HAP-1 (cell line): Measurements from ENCODE around the gene NDUFAF8.
"Not testable (repeated sequence)": the region's sequence is repeated elsewhere in the genome, so short reads cannot be mapped to it uniquely, and the experiment has no call there.

ENCODE experiments used
- DNase-seq, 2 experiments: peaks; one replicate each; pipeline ENCODE4 v3.0.0-alpha.2; 2016 to 2020; ENCODE audit warnings: low spot score in 2 of 2
- H3K27me3 ChIP-seq: fragments of 250-450 bp; sonication (Bioruptor Pico); 2 replicates; pipeline ENCODE4 v1.5.1; 2020; ENCODE audit warnings: low read depth, mild to moderate bottlenecking, moderate library complexity
- H3K36me3 ChIP-seq: fragments of 250-450 bp; sonication (Bioruptor Pico); replicated peaks from 2 replicates; pipeline ENCODE4 v1.5.1; 2020; ENCODE audit warnings: mild to moderate bottlenecking
- H3K4me1 ChIP-seq: fragments of 250-450 bp; sonication (Bioruptor Pico); 2 replicates; pipeline ENCODE4 v1.5.1; 2020; ENCODE audit warnings: mild to moderate bottlenecking
- H3K4me3 ChIP-seq: fragments of 250-450 bp; sonication (Bioruptor Pico); 2 replicates; pipeline ENCODE4 v1.5.1; 2020; ENCODE audit warnings: mild to moderate bottlenecking, moderate library complexity
- H3K9me3 ChIP-seq: fragments of 250-450 bp; sonication (Bioruptor Pico); 2 replicates; pipeline ENCODE4 v1.5.1; 2020; ENCODE audit warnings: mild to moderate bottlenecking, moderate library complexity
- in situ Hi-C: fragments of 300-500 bp; cut with MboI; formaldehyde crosslinking; loops from 3 replicates; pipeline ENCODE4 v1.14.3; 2020; ENCODE audit warnings: low sequenced_read_pairs, inconsistent platforms, mixed read lengths

The NDUFAF8 gene

DNA sequence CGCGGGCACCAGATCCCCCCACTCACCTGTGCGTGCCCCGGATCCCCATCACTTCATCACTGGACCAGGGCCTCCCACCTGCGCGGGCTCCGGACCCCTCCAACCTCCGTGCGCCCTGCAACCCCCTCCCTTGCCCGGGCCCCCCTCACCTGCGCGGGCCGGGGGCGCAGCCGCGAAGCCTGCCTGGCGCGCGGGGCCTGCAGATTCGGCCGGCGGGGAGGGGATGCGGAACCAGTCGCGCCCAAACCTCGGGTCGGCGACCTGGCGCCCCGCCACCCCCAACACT is 16.6 kb upstream of the NDUFAF8 start:
- Histone ChIP-seq H3K4me3 (peak overlapping the region; percentile 55), H3K36me3 (no peaks in the 10 kb centered on the region; the same call in 1 of the 2 replicates), H3K27me3 (no peaks in the 10 kb centered on the region), H3K4me1 (peaks cover 6% of the 10 kb centered on the region), H3K9me3 (peaks cover 2% of the 10 kb centered on the region; the same call in 1 of the 2 replicates)
- in situ Hi-C loops, result no loop called here
- no peak for DNase-seq

DNA sequence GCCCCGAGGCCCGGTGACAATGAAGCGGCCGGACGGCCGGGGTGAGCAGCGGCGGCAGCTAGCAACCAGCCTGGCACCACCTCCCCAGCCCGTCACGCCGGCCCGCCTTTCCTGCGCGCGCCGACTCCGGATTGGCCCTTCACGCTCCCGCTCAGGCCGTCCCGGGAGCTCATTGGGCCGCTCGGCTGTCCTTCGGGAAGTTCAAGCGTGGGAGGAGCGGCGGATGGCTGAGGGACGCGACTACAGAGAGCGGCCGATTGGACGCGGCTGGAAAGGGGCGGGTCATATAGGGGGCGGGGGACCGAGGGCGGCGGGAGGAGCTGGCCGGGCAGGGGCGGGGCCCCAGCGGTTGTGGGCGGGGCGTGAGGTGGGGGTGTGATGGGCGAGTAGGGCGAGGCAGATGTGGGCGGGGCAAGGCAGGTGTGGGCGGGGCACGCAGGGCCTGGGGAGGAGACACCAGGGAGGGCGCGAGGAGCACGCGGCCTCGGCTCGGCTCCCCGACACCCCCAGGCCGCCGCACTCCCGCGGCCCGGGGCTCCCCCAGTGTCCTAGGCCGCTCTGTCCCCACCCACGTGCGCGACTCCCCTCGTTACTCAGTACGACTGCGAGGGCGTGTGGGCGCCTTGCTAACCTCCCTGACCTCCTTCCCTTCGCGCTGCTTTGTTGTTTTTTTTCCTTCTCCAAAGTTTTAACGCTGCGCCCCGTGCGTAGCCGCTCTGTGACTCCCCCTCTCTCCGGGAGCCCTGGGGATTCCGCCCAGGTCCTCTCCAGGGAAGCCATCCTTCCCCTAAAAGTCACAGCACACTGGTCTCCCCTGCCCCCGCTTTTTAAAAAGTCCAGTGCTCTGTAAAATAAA is 16.0 kb upstream of the NDUFAF8 start, which contains the start of gene CEP131:
TSS of gene CEP131 (minus strand) at position 60 of the 856 bp plus-strand sequence. CDS start 2,909 bp downstream, outside the sequence.
- Histone ChIP-seq H3K4me1 (peaks cover 6% of the 10 kb centered on the region), H3K4me3 (peak within 1 kb of the TSS; percentile 55), H3K27me3 (no peaks in the 10 kb centered on the region), H3K36me3 (no peaks in the 10 kb centered on the region; the same call in 1 of the 2 replicates), H3K9me3 (peaks cover 2% of the 10 kb centered on the region; the same call in 1 of the 2 replicates)
- peak; percentile 94 to 100 for DNase-seq
- in situ Hi-C loops, result no loop called here

DNA sequence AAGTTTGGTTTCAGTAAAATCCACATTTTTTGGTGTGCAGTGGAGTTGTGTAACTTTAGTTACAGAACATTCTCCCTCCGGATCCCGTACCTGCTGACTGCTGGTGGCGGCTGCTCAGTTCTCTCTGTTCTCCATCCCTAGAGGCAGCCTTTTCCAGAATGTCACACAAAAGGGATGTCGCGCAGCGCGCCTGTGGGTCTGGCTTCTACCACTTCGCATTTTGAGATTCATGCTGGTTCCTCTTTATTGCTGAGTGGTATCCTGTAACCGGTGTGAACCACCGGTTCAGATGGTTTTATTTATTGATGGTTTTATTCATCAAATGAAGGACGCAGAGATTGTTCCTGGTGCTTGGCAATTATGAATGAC is 15.4 kb upstream of the NDUFAF8 start:
- peaks cover 2% of the 10 kb centered on the region; the same call in 1 of the 2 replicates for H3K9me3 ChIP-seq
- no peaks in the 10 kb centered on the region; the same call in 1 of the 2 replicates for H3K36me3 ChIP-seq
- H3K27me3 ChIP-seq, result no peaks in the 10 kb centered on the region
- H3K4me3 ChIP-seq, result no peak overlapping the region
- in situ Hi-C loops, result no loop called here
- H3K4me1 ChIP-seq, result peaks cover 6% of the 10 kb centered on the region
- no peak for DNase-seq

DNA sequence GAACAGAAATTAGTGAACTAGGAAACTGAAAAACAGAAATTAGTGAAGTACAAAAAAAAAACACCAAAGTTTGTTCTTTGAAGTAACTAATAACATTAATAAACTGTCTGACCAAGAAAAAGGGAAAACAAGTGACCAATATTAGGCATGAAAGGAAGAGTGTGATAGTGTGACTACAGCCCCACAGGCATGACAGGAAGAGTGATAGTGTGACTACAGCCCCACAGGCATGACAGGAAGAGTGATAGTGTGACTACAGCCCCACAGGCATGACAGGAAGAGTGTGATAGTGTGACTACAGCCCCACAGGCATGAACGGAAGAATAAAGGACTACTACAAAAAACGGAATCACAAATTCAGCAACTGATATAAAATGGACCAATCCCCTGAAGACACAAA is 11.5 kb upstream of the NDUFAF8 start:
- DNase-seq, in situ Hi-C loops, H3K9me3 ChIP-seq, H3K4me3 ChIP-seq, H3K36me3 ChIP-seq, H3K4me1 ChIP-seq, H3K27me3 ChIP-seq: not testable (repeated sequence)

DNA sequence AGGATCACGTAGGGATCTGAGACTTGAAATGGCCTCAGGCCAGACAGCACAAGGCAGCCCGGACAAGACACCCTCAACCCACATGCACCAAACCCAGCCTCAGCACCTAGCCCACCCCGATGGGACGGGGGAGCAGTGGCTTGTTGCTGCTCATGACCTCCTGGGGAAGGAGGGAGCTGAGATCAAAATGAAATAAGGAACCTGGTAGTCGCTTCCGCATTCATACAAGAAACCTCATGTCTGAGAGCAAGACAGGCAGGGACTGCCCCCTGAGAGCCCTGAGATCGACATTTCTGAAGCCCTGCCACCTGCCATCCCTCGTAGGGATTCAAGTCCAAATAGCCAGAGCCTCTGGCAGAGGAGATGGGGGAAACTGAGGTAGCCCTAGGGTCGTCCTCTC is 10.7 kb upstream of the NDUFAF8 start:
- in situ Hi-C loops, result no loop called here
- DNase-seq, result no peak
- Histone ChIP-seq H3K36me3 (peaks cover 7% of the 10 kb centered on the region), H3K4me1 (peaks cover 3% of the 10 kb centered on the region), H3K27me3 (no peaks in the 10 kb centered on the region), H3K4me3 (no peak overlapping the region), H3K9me3 (peaks cover 2% of the 10 kb centered on the region; the same call in 1 of the 2 replicates)

DNA sequence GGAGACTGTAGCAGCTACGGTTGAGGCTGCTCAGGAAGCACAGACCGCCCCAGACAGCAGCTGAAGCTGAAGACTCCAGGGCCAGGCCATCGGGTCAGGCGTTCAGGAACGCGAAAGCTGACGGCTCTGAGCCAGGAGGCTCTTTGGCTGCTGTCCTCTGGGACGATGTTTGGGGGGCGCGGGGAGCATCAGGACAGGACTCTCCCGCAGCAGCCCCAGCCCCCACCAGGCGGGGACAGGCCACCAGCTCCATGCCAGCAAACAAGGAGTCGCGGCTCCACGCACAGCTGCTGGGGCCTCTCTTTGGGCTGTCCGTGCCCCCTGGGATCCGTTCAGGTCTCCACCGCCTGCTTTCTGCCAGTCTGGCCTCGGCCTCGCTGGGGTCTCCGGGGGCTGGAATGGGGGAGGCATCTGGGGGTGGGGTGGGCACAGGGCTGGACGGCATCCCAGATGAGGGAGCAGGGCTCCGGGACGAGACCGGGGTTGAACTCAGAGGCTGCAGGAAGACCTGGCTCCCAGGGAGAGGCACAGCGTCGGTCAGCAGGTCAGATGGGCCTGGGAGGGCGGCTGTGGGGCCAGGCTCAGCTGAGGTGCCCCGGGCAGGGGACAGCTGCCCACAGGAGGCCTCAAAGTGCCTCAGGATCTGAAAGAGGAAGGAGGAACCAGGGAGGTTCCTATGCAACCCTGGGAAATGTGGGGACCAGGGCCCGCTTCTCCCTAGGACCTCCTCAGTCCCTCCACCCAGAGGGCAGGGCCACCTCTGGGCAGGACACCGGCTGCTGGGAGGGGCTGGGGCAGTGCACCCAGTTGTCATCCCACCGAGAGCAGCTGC is 10.1 kb upstream of the NDUFAF8 start:
- Histone ChIP-seq H3K4me1 (no peaks in the 10 kb centered on the region), H3K36me3 (peaks cover 7% of the 10 kb centered on the region), H3K9me3 (peaks cover 2% of the 10 kb centered on the region; the same call in 1 of the 2 replicates), H3K4me3 (no peak overlapping the region), H3K27me3 (no peaks in the 10 kb centered on the region)
- DNase-seq, result no peak
- in situ Hi-C loops, result no loop called here

DNA sequence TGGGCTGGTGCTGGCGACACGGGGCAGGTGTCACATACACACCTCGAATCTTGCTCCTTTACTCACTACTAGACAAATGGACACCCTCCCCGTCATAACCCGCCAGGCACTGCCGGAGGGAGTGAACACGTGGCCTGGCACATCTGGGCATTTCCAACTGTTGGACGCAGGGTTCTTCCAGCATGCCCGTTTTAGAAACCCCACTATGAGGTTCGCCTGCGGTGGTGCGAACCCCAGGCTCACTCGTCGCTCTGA is 9.5 kb upstream of the NDUFAF8 start:
- in situ Hi-C loops, result no loop called here
- Histone ChIP-seq H3K36me3 (peaks cover 7% of the 10 kb centered on the region), H3K9me3 (peaks cover 2% of the 10 kb centered on the region; the same call in 1 of the 2 replicates), H3K4me3 (no peak overlapping the region), H3K27me3 (no peaks in the 10 kb centered on the region), H3K4me1 (no peaks in the 10 kb centered on the region)
- DNase-seq, result no peak

DNA sequence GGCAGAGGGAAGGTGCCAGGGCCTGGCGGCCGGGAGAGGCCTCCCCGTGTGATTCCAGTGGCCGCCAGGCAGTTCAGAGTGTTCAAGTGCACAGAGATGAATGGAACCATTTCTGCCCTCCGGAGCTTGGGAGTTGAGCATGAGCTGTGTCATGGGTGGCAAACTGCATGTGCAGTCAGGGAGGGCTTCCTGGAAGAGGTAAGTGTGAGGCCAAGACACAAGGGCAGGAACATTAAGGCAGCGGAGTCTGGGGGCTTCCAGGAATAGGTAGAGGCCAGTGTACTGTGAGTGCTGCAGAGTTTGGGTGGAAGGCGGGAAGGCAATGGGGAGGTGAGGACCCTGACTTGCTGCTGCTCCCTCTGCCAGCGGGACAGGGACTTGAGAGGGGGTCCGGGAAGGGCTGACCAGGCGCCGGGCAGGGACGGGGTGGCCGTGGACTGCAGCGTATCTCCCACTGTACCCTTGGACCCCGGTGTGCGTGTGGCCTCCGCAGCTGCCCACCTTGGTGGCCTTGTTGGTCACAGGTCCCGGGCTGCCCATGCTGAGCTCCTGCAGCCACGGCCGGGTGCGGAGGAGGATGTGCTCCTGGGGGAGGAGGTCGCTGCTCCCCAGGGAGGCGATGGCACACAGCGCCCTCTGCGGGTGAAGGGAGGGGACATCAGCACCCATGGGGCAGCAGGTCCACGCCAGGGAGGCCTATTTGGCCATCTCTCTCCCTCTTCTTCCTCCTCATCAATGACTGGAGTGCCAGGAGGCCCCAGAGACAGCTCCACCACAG is 8.9 kb upstream of the NDUFAF8 start:
- in situ Hi-C loops, result no loop called here
- H3K4me3 ChIP-seq, result no peak overlapping the region
- peak in 1 of 2 experiments; percentile 70 for DNase-seq
- H3K27me3 ChIP-seq, result no peaks in the 10 kb centered on the region
- H3K9me3 ChIP-seq, result peaks cover 2% of the 10 kb centered on the region; the same call in 1 of the 2 replicates
- H3K4me1 ChIP-seq, result no peaks in the 10 kb centered on the region
- peaks cover 7% of the 10 kb centered on the region for H3K36me3 ChIP-seq

DNA sequence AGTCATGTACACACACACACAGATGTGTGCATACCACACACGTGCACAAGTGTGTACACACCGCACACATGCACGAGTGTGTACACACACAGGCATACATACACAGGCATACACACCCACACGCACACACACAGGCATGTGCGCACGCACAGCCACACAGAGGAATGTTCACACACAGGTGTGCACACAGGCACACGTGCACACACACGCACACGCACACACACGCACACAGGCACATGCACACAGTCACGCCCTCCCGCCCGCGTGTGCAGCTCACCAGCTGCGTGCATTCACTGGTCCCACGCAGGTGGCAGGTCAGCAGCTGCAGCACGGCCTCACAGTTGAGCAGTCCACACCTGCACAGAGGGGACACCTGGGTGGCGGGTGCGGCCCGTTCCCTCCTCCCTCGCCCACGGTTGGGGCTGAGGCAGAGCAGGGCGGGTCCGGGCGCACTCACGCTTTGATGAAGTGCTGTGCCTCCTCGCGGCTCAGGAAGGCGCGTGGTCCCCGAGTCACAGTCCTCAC is 7.9 kb upstream of the NDUFAF8 start:
- no peaks in the 10 kb centered on the region for H3K4me1 ChIP-seq
- H3K4me3 ChIP-seq, result no peak overlapping the region
- peaks cover 7% of the 10 kb centered on the region for H3K36me3 ChIP-seq
- H3K9me3 ChIP-seq, result peaks cover 1% of the 10 kb centered on the region; the same call in 1 of the 2 replicates
- DNase-seq, result no peak
- no peaks in the 10 kb centered on the region for H3K27me3 ChIP-seq
- in situ Hi-C loops, result no loop called here

DNA sequence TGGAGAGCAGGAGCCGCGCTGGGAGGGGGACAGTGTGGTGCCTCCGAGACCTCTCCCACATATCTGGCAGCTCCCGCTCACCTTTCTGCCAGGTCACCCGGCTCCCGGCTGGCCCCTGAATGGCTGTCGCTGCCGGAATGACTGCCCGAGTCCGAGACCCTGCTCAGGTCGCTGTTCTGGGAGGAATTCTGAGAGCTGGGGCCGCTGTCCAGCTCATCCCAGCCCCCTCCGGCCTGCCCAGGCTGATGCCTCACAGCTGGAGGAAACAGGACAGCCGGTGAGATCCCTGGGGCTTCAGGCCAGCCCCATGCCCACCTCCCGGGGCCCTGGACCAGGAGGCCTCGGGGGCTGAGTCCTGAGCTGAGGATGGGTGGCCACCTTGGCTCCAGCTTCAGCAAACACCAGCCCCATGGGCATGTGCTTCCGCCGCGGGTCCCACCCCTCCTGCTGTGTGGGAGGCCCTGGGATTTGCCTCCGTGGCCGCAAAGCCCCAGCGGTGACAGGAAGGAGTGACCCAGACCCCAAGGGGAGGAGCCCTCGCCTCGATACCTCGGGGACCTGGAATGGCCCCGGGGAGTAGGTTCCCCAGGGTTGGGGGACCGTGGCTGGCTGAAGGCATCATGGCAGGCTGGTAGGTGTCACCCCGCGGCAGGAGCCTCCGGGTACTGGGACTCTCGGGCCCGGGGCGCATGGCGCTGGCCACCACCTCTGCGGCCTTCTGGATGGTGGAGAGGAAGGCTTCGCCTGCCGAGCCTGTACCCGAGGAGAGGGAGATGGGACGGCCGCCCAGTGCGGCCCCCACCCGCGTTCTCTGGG is 7.1 kb upstream of the NDUFAF8 start:
- in situ Hi-C loops, result no loop called here
- H3K9me3 ChIP-seq, result no peaks in the 10 kb centered on the region

DNA sequence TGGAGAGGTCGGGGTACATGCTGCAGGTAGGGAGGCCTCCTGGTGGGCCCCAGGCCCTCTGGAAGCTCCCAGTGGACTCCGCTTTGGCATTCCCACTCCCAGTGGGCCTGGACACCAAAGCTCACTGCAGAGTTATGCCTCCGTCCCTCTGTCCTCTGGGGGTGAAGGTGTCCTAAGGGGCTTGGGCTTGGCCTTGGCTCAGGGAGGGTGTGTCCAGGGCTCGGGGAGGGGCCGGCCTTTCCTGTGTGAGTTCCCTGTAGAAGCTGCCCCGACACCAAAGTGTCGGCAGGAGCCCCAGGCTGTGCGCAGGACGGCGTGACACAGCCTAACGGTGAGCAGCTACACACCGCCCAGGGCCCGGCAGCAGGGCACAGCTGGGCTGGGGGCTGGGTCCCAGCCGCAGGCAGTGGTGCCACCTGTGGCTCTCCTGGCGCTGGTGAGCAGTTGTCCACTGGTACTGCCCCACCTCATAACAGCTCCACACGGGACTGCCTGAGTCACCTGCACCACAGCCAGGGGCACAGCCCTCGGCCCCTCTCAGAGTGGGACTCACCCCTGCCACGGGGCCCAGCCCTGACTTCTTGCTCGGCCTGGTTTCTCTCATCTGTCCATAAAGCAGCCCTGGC is 6.4 kb upstream of the NDUFAF8 start:
- Histone ChIP-seq H3K36me3 (peaks cover 7% of the 10 kb centered on the region), H3K27me3 (no peaks in the 10 kb centered on the region)
- in situ Hi-C loops, result no loop called here

More for the DNA sequence above, 7.1 kb upstream of the NDUFAF8 start:
- no peak for DNase-seq
- Histone ChIP-seq H3K36me3 (peaks cover 7% of the 10 kb centered on the region), H3K27me3 (no peaks in the 10 kb centered on the region), H3K4me1 (no peaks in the 10 kb centered on the region), H3K4me3 (no peak overlapping the region)

DNA sequence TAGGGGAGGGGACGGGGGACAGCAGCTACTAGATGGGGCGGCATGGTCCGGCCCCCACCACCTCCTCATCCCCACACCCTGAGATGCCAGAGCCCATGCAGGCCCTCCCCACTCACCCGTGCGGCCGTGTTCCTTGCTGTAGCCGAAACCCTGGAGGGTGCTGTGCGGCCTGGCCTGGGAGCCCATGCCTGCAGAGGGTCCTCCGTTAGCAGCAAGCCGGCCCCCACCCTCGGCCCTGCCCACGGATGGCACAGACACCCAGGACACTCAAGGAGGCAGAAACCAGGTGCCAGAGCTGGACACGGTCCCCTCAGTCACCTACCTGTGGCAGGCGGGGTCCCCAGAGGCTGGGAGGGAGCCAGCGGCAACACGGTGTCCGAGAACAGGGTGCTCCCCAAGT is 5.8 kb upstream of the NDUFAF8 start:
- no peaks in the 10 kb centered on the region for H3K9me3 ChIP-seq
- in situ Hi-C loops, result no loop called here
- DNase-seq, result no peak
- no peaks in the 10 kb centered on the region for H3K4me1 ChIP-seq
- H3K4me3 ChIP-seq, result no peak overlapping the region
- no peaks in the 10 kb centered on the region for H3K27me3 ChIP-seq
- peaks cover 7% of the 10 kb centered on the region for H3K36me3 ChIP-seq

More for the DNA sequence above, 6.4 kb upstream of the NDUFAF8 start:
- Histone ChIP-seq H3K9me3 (no peaks in the 10 kb centered on the region), H3K4me3 (no peak overlapping the region), H3K4me1 (no peaks in the 10 kb centered on the region)
- DNase-seq, result no peak
